Fibroblast of skin of back (primary cell): Measurements from ENCODE around the gene PPP6R2.

ENCODE experiments used
- DNase-seq: peaks from one replicate; pipeline ENCODE4 v3.0.0-alpha.2; 2013

Gene PPP6R2

GRCh38 chr22:50486561-50487289 lies 143.6 kb downstream of the PPP6R2 start, which contains the start of gene MIOX:
Gene MIOX, plus strand, starts transcription at chr22:50486859. Its CDS starts 39 bp downstream, at chr22:50486898.
- DNase-seq, result no peak

GRCh38 chr22:50487290-50488005 lies 144.3 kb downstream of the PPP6R2 start:
- no peak for DNase-seq

- DNase-seq, result no peak
These were observed 145.0 kb downstream of the PPP6R2 start for GRCh38 chr22:50488006-50488677.

- no peak for DNase-seq
These were observed 145.8 kb downstream of the PPP6R2 start for GRCh38 chr22:50488886-50489285.

- no peak for DNase-seq
These were observed 146.5 kb downstream of the PPP6R2 start for GRCh38 chr22:50489363-50490243.

- no peak for DNase-seq
These were observed 147.6 kb downstream of the PPP6R2 start for GRCh38 chr22:50490531-50491308.
